Activated gamma-delta T cell treated with anti-CD3 and anti-CD28 coated beads, Interleukin-2, amount 50 U/mL, for 16 hours (primary cell): ENCODE results near the gene RFWD3.

Source experiments
- DNase-seq: peaks from one replicate; pipeline ENCODE4 v3.0.0-alpha.2; 2020; ENCODE audit warnings: low read depth

RFWD3 gene

GRCh38 chr16:74578433-74578832 is 88.2 kb downstream of the RFWD3 start:
- DNase-seq = no peak

- DNase-seq = no peak
Observed at GRCh38 chr16:74577882-74578366, 88.8 kb downstream of the RFWD3 start.

- no peak for DNase-seq
Observed at GRCh38 chr16:74575807-74576643, 90.7 kb downstream of the RFWD3 start.

GRCh38 chr16:74575175-74575806 is 91.4 kb downstream of the RFWD3 start:
- DNase-seq = no peak

- DNase-seq = no peak
Observed at GRCh38 chr16:74574146-74574545, 92.5 kb downstream of the RFWD3 start.

- DNase-seq = no peak
Observed at GRCh38 chr16:74573622-74574021, 93.1 kb downstream of the RFWD3 start.
